CD4-positive, alpha-beta T cell treated with Interleukin-10 for 1 hour (primary cell): Measurements from ENCODE around the gene DEFB129.
A peak's percentile ranks its signal among the peaks of the same experiment; 100 is the strongest.

Experiments
- DNase-seq: peaks from one replicate; pipeline ENCODE4 v3.0.0-alpha.2; 2020

DEFB129 gene

DNA sequence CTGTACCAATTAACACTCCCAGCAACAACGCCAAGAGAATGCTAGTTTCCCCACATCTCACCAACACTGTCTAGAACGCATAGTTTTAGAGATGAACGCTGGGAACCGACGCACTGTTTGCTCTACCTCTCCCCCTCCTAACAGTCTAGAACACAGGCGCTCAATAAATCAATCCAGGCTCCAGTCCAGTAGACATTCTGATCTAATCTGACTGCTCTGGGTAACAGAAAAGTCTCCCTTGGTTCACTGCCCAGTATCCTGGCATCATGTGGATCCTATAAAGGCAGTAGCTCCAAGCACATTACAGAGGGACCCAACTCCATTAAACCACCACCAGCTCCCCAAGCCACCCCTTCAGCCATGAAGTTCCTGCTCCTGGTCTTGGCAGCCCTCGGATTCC is 30.4 kb downstream of the DEFB129 start, which contains the start of gene DEFB132:
Gene DEFB132, plus strand, starts transcription at position 306 of the 400 bp plus-strand sequence. Its CDS starts 55 bp downstream, at position 361.
- DNase-seq = no peak

DNA sequence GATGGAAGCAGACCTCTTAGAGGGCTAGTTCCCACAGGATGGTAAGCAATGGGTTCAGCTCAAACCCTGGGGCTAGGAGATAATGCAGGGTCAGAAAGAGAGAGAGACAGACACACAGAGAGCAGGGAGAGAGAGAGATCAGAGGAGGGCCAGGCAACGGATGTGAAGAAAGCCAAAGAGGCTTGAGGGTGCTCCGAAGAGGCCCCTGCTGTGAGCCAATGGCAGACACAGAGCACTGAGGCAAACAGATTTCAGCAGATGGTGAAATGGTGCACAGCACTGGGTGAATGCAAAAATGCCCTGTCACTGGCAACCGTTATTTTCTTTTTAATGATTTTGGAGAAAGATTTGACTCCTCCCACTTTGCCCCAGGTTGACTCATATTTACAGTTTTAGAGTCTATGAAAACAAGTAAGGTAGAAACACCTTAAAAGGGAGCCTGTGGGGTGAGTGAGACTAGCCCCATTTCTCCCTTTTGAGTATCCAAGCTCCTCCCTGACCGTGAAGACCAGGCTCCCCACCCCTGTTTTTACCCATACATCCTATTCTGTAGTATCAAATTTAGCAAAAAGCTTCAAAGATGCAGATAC is 31.3 kb downstream of the DEFB129 start:
- no peak for DNase-seq

DNA sequence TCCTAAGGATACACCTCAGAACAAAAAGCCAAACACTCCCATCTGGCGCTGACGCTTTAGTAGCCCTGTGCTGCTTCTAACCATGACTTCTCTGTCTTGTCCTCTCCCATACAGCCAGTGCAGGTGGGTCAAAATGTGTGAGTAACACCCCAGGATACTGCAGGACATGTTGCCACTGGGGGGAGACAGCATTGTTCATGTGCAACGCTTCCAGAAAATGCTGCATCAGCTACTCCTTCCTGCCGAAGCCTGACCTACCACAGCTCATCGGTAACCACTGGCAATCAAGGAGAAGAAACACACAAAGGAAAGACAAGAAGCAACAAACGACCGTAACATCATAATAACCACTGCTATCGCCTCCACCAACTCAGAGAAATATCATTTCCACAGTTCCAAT is 31.9 kb downstream of the DEFB129 start:
- peak; percentile 18 for DNase-seq

DNA sequence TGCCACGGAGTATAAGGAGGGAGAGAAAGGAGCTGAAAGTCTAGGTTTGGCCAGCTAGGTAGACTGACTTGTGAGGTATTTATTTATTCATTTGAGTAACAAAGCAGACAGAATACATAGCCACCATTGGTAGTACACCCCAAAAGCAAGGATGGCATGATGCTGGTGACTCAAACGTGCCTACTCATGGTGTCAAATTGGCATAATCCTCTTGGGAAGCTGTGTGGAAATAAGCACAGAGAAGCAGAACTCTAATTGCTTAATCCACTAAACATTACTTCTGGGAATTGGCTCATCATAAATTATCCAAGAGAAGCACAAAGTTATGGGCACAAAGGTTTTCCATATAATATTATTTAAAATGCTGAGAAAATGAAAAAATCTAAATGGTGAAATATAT is 32.9 kb downstream of the DEFB129 start:
- no peak for DNase-seq

DNA sequence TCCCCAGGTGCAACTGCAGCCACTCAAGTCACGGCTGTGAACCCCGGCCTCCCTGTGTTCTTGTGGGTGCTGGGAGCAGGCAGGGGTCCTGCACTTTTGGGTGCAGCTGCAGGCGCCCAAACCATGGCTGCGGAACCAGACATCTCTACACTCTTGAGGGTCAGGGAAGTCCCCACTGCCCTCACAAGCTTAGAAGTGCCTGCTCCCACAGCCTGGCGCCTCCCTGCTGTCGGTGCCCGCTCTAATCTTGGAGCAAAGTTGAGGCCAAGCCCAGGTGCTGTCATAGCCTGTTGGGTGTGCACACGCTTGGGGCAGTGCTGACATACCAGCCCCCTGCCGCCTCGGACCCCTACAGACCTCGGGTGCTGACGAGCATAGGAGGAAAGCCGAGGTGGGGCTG is 36.6 kb downstream of the DEFB129 start:
- DNase-seq = no peak

DNA sequence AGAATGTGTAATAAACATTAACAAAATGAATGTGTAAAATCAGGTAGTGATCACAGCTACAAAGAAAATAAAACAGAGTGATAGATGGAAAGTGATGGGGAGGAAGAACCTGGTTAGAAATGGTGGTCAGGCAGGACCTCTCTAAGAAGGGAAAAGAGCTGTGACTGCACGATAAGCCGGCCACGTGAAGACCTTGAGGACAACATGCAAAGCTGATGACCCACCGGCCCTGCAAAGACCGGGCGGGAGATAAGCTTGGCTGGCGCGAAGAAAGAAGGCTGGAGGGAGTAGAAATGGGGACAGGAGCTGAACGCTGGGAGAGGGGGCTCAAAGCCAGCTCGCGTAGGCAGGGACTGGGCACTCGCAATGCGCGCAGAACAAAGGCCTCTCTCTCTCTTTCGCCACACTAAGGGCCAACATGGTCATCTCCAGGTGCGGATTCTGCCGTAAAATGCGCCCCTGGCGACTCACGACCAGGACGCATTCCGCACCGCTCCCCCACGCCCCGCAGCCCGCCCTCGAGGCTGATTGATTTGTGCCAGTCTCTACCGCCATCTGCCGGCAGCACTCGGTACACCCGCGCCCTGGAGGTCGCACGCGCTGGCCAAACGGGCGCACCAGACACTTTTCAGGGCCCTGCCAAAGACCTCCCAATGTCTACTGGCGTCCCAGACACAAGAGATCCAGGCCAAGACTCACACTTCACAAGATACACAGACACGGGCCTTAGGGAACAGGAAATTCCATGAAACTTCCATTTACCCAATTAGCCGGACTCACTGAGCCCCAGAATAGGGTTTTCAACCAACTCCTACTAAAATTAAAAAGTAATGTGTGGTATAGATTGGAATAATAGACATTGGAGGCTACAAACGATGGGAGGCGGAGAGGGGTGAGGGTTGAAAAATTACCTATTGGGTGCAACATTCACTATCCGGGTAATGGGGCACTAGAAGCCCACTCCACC is 39.8 kb downstream of the DEFB129 start:
- peak; percentile 87 for DNase-seq

DNA sequence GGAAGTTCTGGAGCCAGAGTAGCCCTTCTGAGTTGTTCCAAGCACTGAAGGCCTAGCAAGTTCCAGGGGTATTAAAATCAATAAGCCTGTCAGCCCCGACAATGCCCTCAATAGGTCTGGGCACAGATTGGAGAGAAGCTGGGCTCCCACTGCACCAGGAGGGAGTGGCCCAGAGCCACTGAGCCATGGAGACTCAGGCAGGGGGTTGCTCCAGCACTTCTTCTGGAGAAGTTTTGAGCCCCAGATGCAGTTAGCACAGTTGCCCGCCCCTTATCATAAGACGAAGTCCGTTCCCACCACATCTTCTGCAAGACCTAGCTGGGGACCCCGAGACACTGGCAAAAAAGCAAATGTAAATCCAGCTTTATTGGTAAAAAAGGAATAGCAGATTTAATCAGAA is 43.5 kb downstream of the DEFB129 start:
- no peak for DNase-seq

DNA sequence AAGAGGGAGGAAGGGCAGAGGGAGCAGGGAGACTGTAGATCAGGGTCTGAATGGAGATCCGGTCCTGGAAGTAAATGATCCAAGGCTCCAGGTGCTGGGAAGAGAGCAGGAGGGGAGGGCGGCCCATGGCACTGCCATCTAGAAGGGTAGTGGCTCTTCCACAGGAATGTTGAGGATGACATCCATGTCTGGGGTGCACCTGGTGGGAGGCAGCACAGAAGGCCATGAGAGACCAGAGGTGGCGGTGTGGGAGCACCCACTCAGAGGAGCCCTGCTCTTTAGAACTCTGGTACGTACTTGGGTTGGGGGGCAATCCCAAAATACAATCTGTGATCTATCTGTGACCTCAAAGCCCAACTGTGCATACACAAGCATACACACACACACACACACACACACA is 44.0 kb downstream of the DEFB129 start:
- DNase-seq = no peak

DNA sequence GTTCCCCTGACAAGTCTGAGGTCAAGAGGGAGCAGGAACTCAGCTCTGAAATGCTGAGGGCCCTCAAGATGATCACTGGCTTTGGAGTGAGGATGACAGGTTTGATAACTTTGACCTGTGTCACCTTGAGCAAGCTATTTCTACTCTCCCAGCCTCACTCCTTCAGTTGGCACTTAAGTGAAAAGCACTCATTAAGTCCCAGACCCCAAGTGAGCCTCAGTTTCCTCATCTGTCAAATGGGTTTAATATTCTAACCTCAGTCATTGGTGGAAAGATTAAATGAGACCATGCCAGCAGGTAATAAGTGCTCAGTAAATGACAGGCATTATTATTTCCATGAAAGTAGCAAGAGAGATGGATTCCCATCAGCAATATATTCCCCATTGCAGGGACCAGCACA is 44.5 kb downstream of the DEFB129 start:
- no peak for DNase-seq

DNA sequence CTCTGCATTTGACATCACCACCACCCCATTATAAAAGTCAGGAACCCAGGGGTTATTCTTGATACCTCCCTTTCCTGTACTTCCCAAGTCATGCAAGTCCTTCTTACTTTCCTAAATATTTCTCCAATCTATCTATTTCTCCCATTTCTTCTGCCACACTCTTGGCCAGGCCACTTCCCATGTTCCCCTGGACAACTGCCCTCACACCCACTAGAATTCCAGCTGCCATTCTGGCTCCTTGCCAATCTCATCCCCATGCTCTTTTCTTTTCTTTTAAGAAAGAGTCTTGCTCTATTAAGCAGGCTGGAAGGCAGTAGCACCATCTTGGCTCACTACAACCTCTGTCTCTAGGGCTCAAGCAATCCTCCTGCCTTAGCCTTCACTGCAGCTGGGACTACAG is 45.7 kb downstream of the DEFB129 start:
- no peak for DNase-seq

DNA sequence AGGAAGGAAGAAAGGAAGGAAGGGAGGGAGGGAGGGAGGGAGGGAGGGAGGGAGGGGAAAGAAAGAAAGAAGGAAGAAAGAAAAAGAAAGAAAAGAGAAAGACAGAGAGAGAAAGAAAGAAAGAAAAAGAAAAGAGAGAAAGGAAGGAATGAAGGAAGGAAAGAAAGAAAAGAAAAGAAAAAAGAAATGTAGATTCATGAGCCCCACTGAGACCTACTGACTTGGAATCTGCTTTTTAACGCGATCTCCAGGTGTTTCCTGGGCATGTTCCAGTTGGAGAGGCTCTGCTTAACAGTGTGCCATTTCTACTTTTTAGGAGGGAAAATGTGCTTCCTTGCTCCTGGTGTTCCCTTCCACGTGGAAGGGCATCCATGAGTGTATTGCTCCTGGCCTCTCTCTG is 46.8 kb downstream of the DEFB129 start:
- no peak for DNase-seq

DNA sequence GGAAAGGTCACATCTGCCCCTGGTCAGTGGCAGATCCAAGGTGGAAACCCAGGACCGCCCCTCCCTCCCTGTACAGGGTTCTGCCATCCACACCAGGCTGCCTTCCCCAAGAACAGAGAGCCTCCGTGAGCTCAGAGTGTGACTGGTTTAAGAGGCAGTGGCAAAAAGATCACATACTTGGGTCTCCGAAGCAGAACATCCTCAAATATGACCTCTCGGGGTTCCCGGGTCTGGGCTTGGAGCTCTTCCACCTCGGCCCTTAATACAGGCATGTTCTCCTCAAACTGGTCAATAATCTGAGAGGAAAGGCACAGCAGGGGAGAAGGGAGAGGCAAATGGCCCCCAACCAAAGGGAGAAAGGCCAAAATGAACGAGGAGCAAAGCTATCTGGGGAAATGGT is 48.7 kb downstream of the DEFB129 start:
- no peak for DNase-seq

DNA sequence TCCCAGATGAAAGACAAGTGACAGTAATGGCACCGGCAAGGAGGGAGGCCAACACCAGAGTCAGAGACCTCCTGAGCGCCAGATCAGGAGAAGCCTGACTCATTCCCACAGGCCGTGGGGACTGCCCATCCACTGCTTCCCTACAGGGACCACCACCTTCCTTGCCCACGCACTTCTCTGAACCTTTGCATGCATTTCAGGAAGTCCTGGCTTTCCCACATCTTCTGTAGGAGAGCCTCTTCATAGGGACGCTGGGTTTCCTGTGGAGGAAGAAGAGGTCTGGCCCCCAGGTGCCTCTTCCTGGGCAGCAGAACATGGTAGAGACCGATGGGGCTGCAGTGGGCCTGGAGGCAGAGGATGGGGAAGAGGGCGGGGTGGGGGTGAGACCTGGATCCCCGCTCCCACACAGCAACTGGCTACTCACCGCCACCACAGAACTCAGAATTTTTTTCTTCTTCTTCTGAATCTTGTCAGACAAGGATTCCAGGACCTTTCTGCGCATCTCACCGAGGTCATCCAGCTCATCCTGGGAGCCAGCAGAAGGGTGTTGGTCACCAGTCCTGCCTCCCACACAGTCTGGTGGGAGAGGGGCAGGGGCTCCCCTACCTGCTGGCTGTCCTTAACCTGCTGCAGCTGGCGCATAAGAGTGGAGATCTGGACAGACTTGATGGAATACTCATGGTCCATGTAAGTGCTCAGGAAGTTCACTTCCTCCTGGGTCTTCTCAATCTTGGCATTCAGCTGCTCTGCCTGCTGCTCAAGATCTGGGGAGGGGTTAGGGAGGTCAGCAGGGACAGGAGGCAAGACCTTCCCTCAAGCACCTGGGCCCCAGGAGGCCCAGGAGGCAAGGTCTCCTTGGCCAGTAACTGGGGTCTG is 49.8 kb downstream of the DEFB129 start:
- DNase-seq = no peak

DNA sequence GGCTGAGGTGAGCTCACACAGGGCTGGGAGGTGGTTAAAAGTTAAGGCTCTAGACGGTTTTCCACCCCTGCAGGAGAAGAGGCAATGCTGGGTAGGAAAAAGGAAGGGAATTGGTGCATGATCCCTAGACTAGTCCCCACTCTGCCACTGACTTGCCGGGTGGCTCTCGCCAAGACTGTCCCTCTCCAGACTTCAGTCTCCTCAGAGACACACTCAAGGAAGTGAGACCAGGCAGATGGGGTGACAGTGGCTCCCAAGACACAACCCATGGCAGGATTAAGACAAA is 50.4 kb downstream of the DEFB129 start:
- no peak for DNase-seq

DNA sequence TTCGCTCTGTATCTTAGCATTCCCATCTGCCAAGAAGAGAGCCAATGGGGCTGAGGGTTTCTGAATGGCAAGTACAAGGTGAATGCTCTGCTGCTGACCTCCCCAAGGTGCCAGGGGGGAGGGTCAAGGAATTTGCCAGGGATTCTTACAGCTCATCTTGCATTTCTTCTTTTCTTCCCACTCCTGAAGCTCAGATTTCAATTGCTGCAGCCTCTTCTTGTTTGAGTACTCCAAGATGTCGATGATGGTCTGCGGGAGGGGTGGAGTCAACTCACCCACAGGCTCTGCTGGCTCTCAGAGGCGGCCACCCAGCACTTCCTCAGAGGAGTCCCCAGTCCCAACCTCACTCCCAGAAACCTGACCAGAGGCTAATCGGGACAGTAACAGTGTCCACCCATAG is 51.1 kb downstream of the DEFB129 start:
- no peak for DNase-seq

DNA sequence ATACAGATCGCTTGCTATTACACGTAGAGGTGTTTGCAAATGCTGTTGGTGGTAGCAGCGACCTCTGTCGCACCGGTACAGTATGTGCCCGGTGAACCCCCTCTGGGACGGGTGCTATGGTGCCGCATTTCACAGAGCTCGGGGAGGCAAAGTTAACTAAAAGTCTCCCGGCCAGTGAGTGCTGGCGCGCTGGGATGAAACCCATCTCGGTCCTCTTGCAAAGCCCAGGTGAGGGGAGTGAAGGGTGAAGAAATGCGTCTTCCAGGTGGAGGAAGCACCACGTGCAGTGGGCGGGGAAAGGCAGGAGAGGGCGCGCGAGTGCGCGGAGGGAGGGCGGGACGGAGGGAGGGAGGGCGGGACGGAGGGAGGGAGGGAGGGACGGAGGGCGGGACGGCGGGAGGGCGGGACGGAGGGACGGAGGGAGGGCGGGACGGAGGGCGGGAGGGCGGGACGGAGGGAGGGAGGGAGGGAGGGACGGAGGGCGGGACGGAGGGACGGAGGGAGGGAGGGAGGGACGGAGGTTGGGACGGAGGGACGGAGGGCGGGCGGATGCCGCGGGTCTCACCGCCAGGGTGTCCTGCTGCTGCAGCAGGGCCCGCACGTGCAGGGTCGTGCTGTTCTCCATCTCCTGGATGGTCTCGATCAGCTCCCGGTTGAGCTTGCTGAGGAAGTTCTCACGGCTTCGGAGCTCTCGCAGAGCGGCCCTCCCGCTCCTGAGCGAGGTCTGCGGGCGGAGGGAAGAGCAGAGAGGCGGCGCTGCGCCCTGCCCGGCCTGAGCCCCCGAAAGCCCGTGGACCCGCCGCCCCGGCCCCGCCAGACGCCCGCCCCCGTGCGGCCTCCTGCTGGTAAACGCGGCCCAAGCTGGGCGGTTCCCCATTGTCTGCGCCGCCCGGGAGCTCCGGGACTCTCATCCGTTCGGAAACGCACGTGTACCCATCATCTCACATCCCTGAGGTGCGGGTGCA is 51.8 kb downstream of the DEFB129 start:
- DNase-seq = peak; percentile 65
